ENCODE results near the gene B9D2. TPM values are rescaled to one million over a fixed set of nuclear protein-coding genes. Genes with fewer than 3 reads are reported as not detected.

B9D2 gene
- total RNA-seq, 1 donor from 2014 or later = 5.9 TPM

GRCh38 chr19:41318696-41319499 lies 45.1 kb downstream of the B9D2 start:
- peaks cover 32% of the 10 kb centered on the region for H3K4me1 ChIP-seq (ENCODE audit: insufficient read depth, low read length)
- peak overlapping the region; percentile 18 for H3K27ac Mint-ChIP-seq (ENCODE audit: unreplicated experiment)
- no peaks in the 10 kb centered on the region for H3K9me3 Mint-ChIP-seq (ENCODE audit: unreplicated experiment)
- no peak overlapping the region for H2AFZ ChIP-seq (ENCODE audit: low read depth, low read length)
- no peaks in the 10 kb centered on the region for H3K27me3 ChIP-seq (ENCODE audit: insufficient read depth, low read length)
- no peaks in the 10 kb centered on the region for H3K27me3 Mint-ChIP-seq (ENCODE audit: low read depth, unreplicated experiment)
- TF ChIP-seq, protein P1, sequence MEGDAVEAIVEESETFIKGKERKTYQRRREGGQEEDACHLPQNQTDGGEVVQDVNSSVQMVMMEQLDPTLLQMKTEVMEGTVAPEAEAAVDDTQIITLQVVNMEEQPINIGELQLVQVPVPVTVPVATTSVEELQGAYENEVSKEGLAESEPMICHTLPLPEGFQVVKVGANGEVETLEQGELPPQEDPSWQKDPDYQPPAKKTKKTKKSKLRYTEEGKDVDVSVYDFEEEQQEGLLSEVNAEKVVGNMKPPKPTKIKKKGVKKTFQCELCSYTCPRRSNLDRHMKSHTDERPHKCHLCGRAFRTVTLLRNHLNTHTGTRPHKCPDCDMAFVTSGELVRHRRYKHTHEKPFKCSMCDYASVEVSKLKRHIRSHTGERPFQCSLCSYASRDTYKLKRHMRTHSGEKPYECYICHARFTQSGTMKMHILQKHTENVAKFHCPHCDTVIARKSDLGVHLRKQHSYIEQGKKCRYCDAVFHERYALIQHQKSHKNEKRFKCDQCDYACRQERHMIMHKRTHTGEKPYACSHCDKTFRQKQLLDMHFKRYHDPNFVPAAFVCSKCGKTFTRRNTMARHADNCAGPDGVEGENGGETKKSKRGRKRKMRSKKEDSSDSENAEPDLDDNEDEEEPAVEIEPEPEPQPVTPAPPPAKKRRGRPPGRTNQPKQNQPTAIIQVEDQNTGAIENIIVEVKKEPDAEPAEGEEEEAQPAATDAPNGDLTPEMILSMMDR (IDR thresholded peaks at IDR 0.05; ENCODE audit: insufficient read depth, low read depth, low read length) = no peak
- TF ChIP-seq EZH2 (IDR thresholded peaks at IDR 0.05; ENCODE audit: insufficient read depth, low read length) = no peak
- H3K36me3 Mint-ChIP-seq (ENCODE audit: low read depth, unreplicated experiment) = peaks cover 21% of the 10 kb centered on the region
- H3K9me3 ChIP-seq (ENCODE audit: insufficient read depth, low read depth, low read length) = no peaks in the 10 kb centered on the region
- FAIRE-seq (no peak), DNase-seq (ENCODE audit: low read depth) (no peak)
- peaks cover 30% of the 10 kb centered on the region for H3K4me1 Mint-ChIP-seq (ENCODE audit: low read depth, unreplicated experiment)
- H3K9ac ChIP-seq (ENCODE audit: low read length) = no peak overlapping the region
- peaks cover 13% of the 10 kb centered on the region for H3K79me2 ChIP-seq (ENCODE audit: insufficient read depth, low read length)
- H3K36me3 ChIP-seq (ENCODE audit: insufficient read depth, low read length) = peaks cover 20% of the 10 kb centered on the region
- H4K20me1 ChIP-seq (ENCODE audit: insufficient read depth, low read length) = peaks cover 53% of the 10 kb centered on the region
- no peak overlapping the region for H3K27ac ChIP-seq (ENCODE audit: low read depth, low read length)
- no peak overlapping the region for H3K4me2 ChIP-seq (ENCODE audit: low read length)
- H3K4me3 Mint-ChIP-seq (ENCODE audit: unreplicated experiment) = no peak overlapping the region
- H3K4me3 ChIP-seq (ENCODE audit: insufficient read depth, low read depth, low read length) = no peak overlapping the region

GRCh38 chr19:41316306-41316920 lies 47.5 kb downstream of the B9D2 start:
- Histone ChIP-seq H3K9ac (ENCODE audit: low read length) (no peak overlapping the region), H3K4me2 (ENCODE audit: low read length) (no peak overlapping the region), H3K9me3 (ENCODE audit: insufficient read depth, low read depth, low read length) (no peaks in the 10 kb centered on the region), H3K27ac (ENCODE audit: low read depth, low read length) (no peak overlapping the region), H3K27me3 (ENCODE audit: insufficient read depth, low read length) (no peaks in the 10 kb centered on the region), H3K4me1 (ENCODE audit: insufficient read depth, low read length) (peaks cover 11% of the 10 kb centered on the region), H2AFZ (ENCODE audit: low read depth, low read length) (no peak overlapping the region), H3K79me2 (ENCODE audit: insufficient read depth, low read length) (peaks cover 37% of the 10 kb centered on the region), H3K36me3 (ENCODE audit: insufficient read depth, low read length) (peaks cover 27% of the 10 kb centered on the region), H3K4me3 (ENCODE audit: insufficient read depth, low read depth, low read length) (no peak overlapping the region), H4K20me1 (ENCODE audit: insufficient read depth, low read length) (peaks cover 71% of the 10 kb centered on the region)
- Mint-ChIP-seq H3K9me3 (ENCODE audit: unreplicated experiment) (no peaks in the 10 kb centered on the region), H3K36me3 (ENCODE audit: low read depth, unreplicated experiment) (peaks cover 28% of the 10 kb centered on the region), H3K4me3 (ENCODE audit: unreplicated experiment) (no peak overlapping the region), H3K27ac (ENCODE audit: unreplicated experiment) (no peak overlapping the region), H3K4me1 (ENCODE audit: low read depth, unreplicated experiment) (peaks cover 29% of the 10 kb centered on the region), H3K27me3 (ENCODE audit: low read depth, unreplicated experiment) (no peaks in the 10 kb centered on the region)
- FAIRE-seq (no peak), DNase-seq (ENCODE audit: low read depth) (no peak)
- TF ChIP-seq, protein P1 (IDR thresholded peaks at IDR 0.05; ENCODE audit: insufficient read depth, low read depth, low read length) = no peak
- no peak for TF ChIP-seq EZH2 (IDR thresholded peaks at IDR 0.05; ENCODE audit: insufficient read depth, low read length)
